ENCODE data around the gene ADCY5.

GRCh38 chr3:123312331-123313265 lies 136.3 kb downstream of the ADCY5 start:
- TF ChIP-seq POLR2AphosphoS5 (IDR thresholded peaks at IDR 0.05) (no peak), CTCF (IDR thresholded peaks at IDR 0.05) (no peak), POLR2A (IDR thresholded peaks at IDR 0.05) (no peak)

Data from prostate gland (tissue), 2 donors.